WTC11 (cell line): ENCODE results near the gene LRRC3C. TPM values are rescaled to one million over a fixed set of nuclear protein-coding genes. Genes with fewer than 3 reads are reported as not detected.

Experiments
- ATAC-seq: fragments of 200-7000 bp; cut with Tn5 transposase; 2 replicates; pipeline ENCODE4 v1.10.0; 2021; ENCODE audit warnings: mild to moderate bottlenecking, moderate library complexity
- CTCF ChIA-PET: fragments of 300-600 bp; sonication (Branson Sonifier 250); formaldehyde crosslinking; loops from one replicate; lab custom pipeline; 2021; ENCODE audit warnings: antibody characterized with exemption; lab: Charles Lee
- POLR2A ChIA-PET: fragments of 350-600 bp; sonication (Branson Sonifier 250); formaldehyde crosslinking; loops from one replicate; lab custom pipeline; 2021; ENCODE audit warnings: antibody characterized with exemption; lab: Charles Lee
- DNase-seq: peaks from one replicate; pipeline ENCODE4 v3.0.0; 2021; ENCODE audit warnings: low spot score
- H3K27ac Mint-ChIP-seq: 2 replicates; pipeline ENCODE4 v1.8.0; 2021; ENCODE audit warnings: mixed read lengths
- H3K27me3 Mint-ChIP-seq: 2 replicates; pipeline ENCODE4 v1.8.0; 2021; ENCODE audit warnings: low read depth, mild to moderate bottlenecking, moderate library complexity, mixed read lengths
- H3K36me3 Mint-ChIP-seq: 2 replicates; pipeline ENCODE4 v1.8.0; 2021; ENCODE audit warnings: mixed read lengths
- H3K4me1 Mint-ChIP-seq: 2 replicates; pipeline ENCODE4 v1.8.0; 2022; ENCODE audit warnings: mixed read lengths
- H3K4me3 Mint-ChIP-seq: 2 replicates; pipeline ENCODE4 v1.8.0; 2021; ENCODE audit warnings: mild to moderate bottlenecking, moderate library complexity, mixed read lengths
- H3K9me3 Mint-ChIP-seq: 2 replicates; pipeline ENCODE4 v1.8.0; 2021; ENCODE audit warnings: mixed read lengths
- ATF2 ChIP-seq: sonication (generic); formaldehyde crosslinking; IDR thresholded peaks from 2 replicates; pipeline ENCODE4 v1.8.1; 2022; ENCODE audit warnings: low read depth, missing genetic modification reagents, borderline replicate concordance
- CDX4 ChIP-seq: fragments of 250-450 bp; sonication (Bioruptor Pico); IDR thresholded peaks from 2 replicates; pipeline ENCODE4 v1.9.0; 2021; ENCODE audit warnings: moderate library complexity, mild to moderate bottlenecking, inconsistent platforms, borderline replicate concordance
- ERG ChIP-seq: fragments of 250-450 bp; sonication (Bioruptor Pico); IDR thresholded peaks from 2 replicates; pipeline ENCODE4 v1.8.0; 2021; ENCODE audit warnings: mild to moderate bottlenecking
- ETV6 ChIP-seq: sonication (generic); formaldehyde crosslinking; IDR thresholded peaks from 2 replicates; pipeline ENCODE4 v1.8.1; 2022; ENCODE audit warnings: mild to moderate bottlenecking, missing genetic modification reagents
- GABPB1 ChIP-seq: sonication (generic); formaldehyde crosslinking; IDR thresholded peaks from 2 replicates; pipeline ENCODE4 v1.8.1; 2023; ENCODE audit warnings: mild to moderate bottlenecking, missing genetic modification reagents
- HMGA2 ChIP-seq: fragments of 250-450 bp; sonication (Bioruptor Pico); IDR thresholded peaks from 2 replicates; pipeline ENCODE4 v1.4.0; 2021; ENCODE audit warnings: mild to moderate bottlenecking, moderate library complexity
- NFYB ChIP-seq: sonication (generic); formaldehyde crosslinking; conservative IDR thresholded peaks from 2 replicates; pipeline ENCODE4 v1.8.0; 2022; ENCODE audit warnings: low read depth, missing genetic modification reagents
- SMAD4 ChIP-seq: sonication (generic); formaldehyde crosslinking; IDR thresholded peaks from 2 replicates; pipeline ENCODE4 v1.8.0; 2022; ENCODE audit warnings: mild to moderate bottlenecking, missing genetic modification reagents
- TCF7 ChIP-seq: sonication (generic); formaldehyde crosslinking; IDR thresholded peaks from 2 replicates; pipeline ENCODE4 v1.8.0; 2022; ENCODE audit warnings: mild to moderate bottlenecking, low read depth, missing genetic modification reagents, moderate library complexity
- USF2 ChIP-seq: sonication (generic); formaldehyde crosslinking; IDR thresholded peaks from 2 replicates; pipeline ENCODE4 v1.8.1; 2023; ENCODE audit warnings: mild to moderate bottlenecking, missing genetic modification reagents, moderate library complexity
- ZBTB21 ChIP-seq: sonication (generic); formaldehyde crosslinking; IDR thresholded peaks from 2 replicates; pipeline ENCODE4 v1.8.1; 2023; ENCODE audit warnings: mild to moderate bottlenecking, missing genetic modification reagents, borderline replicate concordance
- ZSCAN18 ChIP-seq: fragments of 250-450 bp; sonication (Bioruptor Pico); IDR thresholded peaks from 2 replicates; pipeline ENCODE4 v2.1.2; 2022; ENCODE audit warnings: mild to moderate bottlenecking, moderate library complexity
- total RNA-seq: library from RNA; stranded (reverse); gene quantifications from 3 replicates; pipeline ENCODE4 v1.2.3, GENCODE V29; 2021
- TF ChIP-seq, protein P1 (sequence below): fragments of 250-450 bp; sonication (Bioruptor Pico); IDR thresholded peaks from 2 replicates; pipeline ENCODE4 v1.9.0; 2021; ENCODE audit warnings: mild to moderate bottlenecking, borderline replicate concordance
- TF ChIP-seq, protein P2 (sequence below): sonication (generic); formaldehyde crosslinking; IDR thresholded peaks from 2 replicates; pipeline ENCODE4 v1.8.0; 2023; ENCODE audit warnings: mild to moderate bottlenecking, missing genetic modification reagents
- TF ChIP-seq, protein P3 (sequence below): sonication (generic); formaldehyde crosslinking; IDR thresholded peaks from 2 replicates; pipeline ENCODE4 v1.8.1; 2023; ENCODE audit warnings: mild to moderate bottlenecking, missing genetic modification reagents

Gene LRRC3C
- total RNA-seq, 1 experiment from 2014 or later, result not detected

- CTCF ChIA-PET, result interaction anchor here (1.0 kb wide), 3 partner anchors 9 to 33 kb away, joined by 3 to 4 read pairs (median 3); partner anchors contain the start of genes LRRC3C and ORMDL3
- TF ChIP-seq GABPB1 (CRISPR knock-in tag), result no peak
- no peak for TF ChIP-seq USF2 (CRISPR knock-in tag)
- TF ChIP-seq, protein P1, sequence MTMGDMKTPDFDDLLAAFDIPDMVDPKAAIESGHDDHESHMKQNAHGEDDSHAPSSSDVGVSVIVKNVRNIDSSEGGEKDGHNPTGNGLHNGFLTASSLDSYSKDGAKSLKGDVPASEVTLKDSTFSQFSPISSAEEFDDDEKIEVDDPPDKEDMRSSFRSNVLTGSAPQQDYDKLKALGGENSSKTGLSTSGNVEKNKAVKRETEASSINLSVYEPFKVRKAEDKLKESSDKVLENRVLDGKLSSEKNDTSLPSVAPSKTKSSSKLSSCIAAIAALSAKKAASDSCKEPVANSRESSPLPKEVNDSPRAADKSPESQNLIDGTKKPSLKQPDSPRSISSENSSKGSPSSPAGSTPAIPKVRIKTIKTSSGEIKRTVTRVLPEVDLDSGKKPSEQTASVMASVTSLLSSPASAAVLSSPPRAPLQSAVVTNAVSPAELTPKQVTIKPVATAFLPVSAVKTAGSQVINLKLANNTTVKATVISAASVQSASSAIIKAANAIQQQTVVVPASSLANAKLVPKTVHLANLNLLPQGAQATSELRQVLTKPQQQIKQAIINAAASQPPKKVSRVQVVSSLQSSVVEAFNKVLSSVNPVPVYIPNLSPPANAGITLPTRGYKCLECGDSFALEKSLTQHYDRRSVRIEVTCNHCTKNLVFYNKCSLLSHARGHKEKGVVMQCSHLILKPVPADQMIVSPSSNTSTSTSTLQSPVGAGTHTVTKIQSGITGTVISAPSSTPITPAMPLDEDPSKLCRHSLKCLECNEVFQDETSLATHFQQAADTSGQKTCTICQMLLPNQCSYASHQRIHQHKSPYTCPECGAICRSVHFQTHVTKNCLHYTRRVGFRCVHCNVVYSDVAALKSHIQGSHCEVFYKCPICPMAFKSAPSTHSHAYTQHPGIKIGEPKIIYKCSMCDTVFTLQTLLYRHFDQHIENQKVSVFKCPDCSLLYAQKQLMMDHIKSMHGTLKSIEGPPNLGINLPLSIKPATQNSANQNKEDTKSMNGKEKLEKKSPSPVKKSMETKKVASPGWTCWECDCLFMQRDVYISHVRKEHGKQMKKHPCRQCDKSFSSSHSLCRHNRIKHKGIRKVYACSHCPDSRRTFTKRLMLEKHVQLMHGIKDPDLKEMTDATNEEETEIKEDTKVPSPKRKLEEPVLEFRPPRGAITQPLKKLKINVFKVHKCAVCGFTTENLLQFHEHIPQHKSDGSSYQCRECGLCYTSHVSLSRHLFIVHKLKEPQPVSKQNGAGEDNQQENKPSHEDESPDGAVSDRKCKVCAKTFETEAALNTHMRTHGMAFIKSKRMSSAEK (CRISPR knock-in tag), result no peak
- TF ChIP-seq TCF7 (CRISPR knock-in tag), result no peak
- TF ChIP-seq, protein P2, sequence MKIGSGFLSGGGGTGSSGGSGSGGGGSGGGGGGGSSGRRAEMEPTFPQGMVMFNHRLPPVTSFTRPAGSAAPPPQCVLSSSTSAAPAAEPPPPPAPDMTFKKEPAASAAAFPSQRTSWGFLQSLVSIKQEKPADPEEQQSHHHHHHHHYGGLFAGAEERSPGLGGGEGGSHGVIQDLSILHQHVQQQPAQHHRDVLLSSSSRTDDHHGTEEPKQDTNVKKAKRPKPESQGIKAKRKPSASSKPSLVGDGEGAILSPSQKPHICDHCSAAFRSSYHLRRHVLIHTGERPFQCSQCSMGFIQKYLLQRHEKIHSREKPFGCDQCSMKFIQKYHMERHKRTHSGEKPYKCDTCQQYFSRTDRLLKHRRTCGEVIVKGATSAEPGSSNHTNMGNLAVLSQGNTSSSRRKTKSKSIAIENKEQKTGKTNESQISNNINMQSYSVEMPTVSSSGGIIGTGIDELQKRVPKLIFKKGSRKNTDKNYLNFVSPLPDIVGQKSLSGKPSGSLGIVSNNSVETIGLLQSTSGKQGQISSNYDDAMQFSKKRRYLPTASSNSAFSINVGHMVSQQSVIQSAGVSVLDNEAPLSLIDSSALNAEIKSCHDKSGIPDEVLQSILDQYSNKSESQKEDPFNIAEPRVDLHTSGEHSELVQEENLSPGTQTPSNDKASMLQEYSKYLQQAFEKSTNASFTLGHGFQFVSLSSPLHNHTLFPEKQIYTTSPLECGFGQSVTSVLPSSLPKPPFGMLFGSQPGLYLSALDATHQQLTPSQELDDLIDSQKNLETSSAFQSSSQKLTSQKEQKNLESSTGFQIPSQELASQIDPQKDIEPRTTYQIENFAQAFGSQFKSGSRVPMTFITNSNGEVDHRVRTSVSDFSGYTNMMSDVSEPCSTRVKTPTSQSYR (CRISPR knock-in tag), result no peak
- no peak for TF ChIP-seq CDX4 (CRISPR knock-in tag)
- no peak for TF ChIP-seq NFYB
- no peak for TF ChIP-seq SMAD4 (CRISPR knock-in tag)
- no peak for TF ChIP-seq ATF2 (CRISPR knock-in tag)
- ATAC-seq (no peak), DNase-seq (no peak)
- Mint-ChIP-seq H3K36me3 (peaks cover 5% of the 10 kb centered on the region; the same call in 1 of the 2 replicates), H3K27ac (no peak overlapping the region), H3K4me3 (no peak overlapping the region), H3K27me3 (no peaks in the 10 kb centered on the region), H3K9me3 (no peaks in the 10 kb centered on the region), H3K4me1 (no peaks in the 10 kb centered on the region)
- POLR2A ChIA-PET, result no interaction called here
Observed at GRCh38 chr17:39904990-39905288, 22.6 kb upstream of the LRRC3C start.

GRCh38 chr17:39908789-39909352 is 18.7 kb upstream of the LRRC3C start:
- ATAC-seq (no peak), DNase-seq (no peak)
- ChIA-PET CTCF (interaction anchor here (0.7 kb wide), 1 partner anchor 155 kb away, joined by 3 read pairs; no protein-coding TSS in a partner anchor), POLR2A (no interaction called here)
- Mint-ChIP-seq H3K27ac (no peak overlapping the region), H3K4me3 (no peak overlapping the region), H3K4me1 (no peaks in the 10 kb centered on the region), H3K9me3 (no peaks in the 10 kb centered on the region), H3K36me3 (peaks cover 8% of the 10 kb centered on the region), H3K27me3 (no peaks in the 10 kb centered on the region)
- TF ChIP-seq ZBTB21 (no peak), ERG (CRISPR knock-in tag) (no peak), HMGA2 (CRISPR knock-in tag) (no peak), ETV6 (CRISPR knock-in tag) (no peak), ZSCAN18 (CRISPR knock-in tag) (no peak)
- TF ChIP-seq, protein P3, sequence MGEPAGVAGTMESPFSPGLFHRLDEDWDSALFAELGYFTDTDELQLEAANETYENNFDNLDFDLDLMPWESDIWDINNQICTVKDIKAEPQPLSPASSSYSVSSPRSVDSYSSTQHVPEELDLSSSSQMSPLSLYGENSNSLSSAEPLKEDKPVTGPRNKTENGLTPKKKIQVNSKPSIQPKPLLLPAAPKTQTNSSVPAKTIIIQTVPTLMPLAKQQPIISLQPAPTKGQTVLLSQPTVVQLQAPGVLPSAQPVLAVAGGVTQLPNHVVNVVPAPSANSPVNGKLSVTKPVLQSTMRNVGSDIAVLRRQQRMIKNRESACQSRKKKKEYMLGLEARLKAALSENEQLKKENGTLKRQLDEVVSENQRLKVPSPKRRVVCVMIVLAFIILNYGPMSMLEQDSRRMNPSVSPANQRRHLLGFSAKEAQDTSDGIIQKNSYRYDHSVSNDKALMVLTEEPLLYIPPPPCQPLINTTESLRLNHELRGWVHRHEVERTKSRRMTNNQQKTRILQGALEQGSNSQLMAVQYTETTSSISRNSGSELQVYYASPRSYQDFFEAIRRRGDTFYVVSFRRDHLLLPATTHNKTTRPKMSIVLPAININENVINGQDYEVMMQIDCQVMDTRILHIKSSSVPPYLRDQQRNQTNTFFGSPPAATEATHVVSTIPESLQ (CRISPR knock-in tag), result no peak
